ENCODE data around the gene APOL3.

DNA sequence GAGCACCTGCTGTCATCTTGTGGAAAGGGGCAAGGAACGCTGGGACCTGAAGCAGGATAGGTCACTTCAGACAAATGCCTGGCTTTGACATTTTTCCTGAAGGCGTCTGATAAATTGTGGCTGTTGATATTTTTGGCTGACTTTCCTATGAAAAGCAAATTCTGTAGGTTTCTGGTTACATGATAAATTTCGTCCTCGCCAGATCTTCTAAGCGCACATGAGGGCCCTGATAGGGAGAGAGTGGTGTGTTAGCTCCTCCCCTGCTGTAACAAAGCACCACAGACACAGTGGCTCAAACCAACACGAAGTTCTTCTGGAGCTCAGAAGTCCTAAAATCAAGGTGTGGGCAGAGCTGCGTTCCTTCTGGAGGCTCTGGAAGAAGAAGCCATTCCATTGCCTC lies 21.5 kb upstream of the APOL3 start:
- TF ChIP-seq, protein P1, sequence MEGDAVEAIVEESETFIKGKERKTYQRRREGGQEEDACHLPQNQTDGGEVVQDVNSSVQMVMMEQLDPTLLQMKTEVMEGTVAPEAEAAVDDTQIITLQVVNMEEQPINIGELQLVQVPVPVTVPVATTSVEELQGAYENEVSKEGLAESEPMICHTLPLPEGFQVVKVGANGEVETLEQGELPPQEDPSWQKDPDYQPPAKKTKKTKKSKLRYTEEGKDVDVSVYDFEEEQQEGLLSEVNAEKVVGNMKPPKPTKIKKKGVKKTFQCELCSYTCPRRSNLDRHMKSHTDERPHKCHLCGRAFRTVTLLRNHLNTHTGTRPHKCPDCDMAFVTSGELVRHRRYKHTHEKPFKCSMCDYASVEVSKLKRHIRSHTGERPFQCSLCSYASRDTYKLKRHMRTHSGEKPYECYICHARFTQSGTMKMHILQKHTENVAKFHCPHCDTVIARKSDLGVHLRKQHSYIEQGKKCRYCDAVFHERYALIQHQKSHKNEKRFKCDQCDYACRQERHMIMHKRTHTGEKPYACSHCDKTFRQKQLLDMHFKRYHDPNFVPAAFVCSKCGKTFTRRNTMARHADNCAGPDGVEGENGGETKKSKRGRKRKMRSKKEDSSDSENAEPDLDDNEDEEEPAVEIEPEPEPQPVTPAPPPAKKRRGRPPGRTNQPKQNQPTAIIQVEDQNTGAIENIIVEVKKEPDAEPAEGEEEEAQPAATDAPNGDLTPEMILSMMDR (IDR thresholded peaks at IDR 0.05; ENCODE audit: poor library complexity) = no peak
- no peak for TF ChIP-seq EZH2 (IDR thresholded peaks at IDR 0.05; ENCODE audit: borderline replicate concordance)
- no peak for TF ChIP-seq EZH2phosphoT487 (IDR thresholded peaks at IDR 0.05; ENCODE audit: low read depth, severe bottlenecking, unreplicated experiment)

Data from hepatocyte (in vitro differentiated cells).